ENCODE results near the gene GANAB. TPM values are rescaled to one million over a fixed set of nuclear protein-coding genes. Genes with fewer than 3 reads are reported as not detected.

GANAB gene
- total RNA-seq, 1 donor from 2014 or later: 347 TPM

Other genes with a start within 250 kb of the GANAB start
- gene SCGB1A1, start 227.6 kb downstream of the GANAB start, total RNA-seq: not detected in 2 replicates
- gene AHNAK, start 99.8 kb downstream of the GANAB start, total RNA-seq: 409 and 1,601 TPM in 2 replicates
- gene EEF1G, start 72.7 kb downstream of the GANAB start, total RNA-seq: 1,513 and 1,623 TPM in 2 replicates
- gene TUT1, start 55.1 kb downstream of the GANAB start, total RNA-seq: 5.9 and 12.7 TPM in 2 replicates
- 121 and 212 TPM in 2 replicates for gene MTA2, start 44.7 kb downstream of the GANAB start, total RNA-seq
- gene EML3, start 33.8 kb downstream of the GANAB start, total RNA-seq: 14.9 and 29.7 TPM in 2 replicates
- gene ROM1, start 33.4 kb downstream of the GANAB start, total RNA-seq: 0.87 and 2.5 TPM in 2 replicates
- gene B3GAT3, start 24.6 kb downstream of the GANAB start, total RNA-seq: 37.2 and 39.6 TPM in 2 replicates
- gene INTS5, start 6.7 kb upstream of the GANAB start, total RNA-seq: 28.1 and 33.8 TPM in 2 replicates
- 20.8 and 33.9 TPM in 2 replicates for gene C11orf98, start 18.6 kb upstream of the GANAB start, total RNA-seq
- gene CSKMT, start 18.7 kb upstream of the GANAB start, total RNA-seq: 3.6 and 13.5 TPM in 2 replicates
- gene UQCC3, start 25.1 kb upstream of the GANAB start, total RNA-seq: 4.1 and 6.1 TPM in 2 replicates
- gene LBHD1, start 25.7 kb upstream of the GANAB start, total RNA-seq: 3.9 and 5.0 TPM in 2 replicates
- gene UBXN1, start 32.5 kb upstream of the GANAB start, total RNA-seq: 97.6 and 105 TPM in 2 replicates
- gene LRRN4CL, start 42.9 kb upstream of the GANAB start, total RNA-seq: 0.17 and 0.25 TPM in 2 replicates
- gene BSCL2, start 60.8 kb upstream of the GANAB start, total RNA-seq: 47.8 and 50.4 TPM in 2 replicates
- not detected in 2 replicates for gene GNG3, start 61.1 kb upstream of the GANAB start, total RNA-seq
- gene HNRNPUL2, start 80.8 kb upstream of the GANAB start, total RNA-seq: 4.3 and 18.4 TPM in 2 replicates
- 25.0 and 25.1 TPM in 2 replicates for gene TTC9C, start 81.9 kb upstream of the GANAB start, total RNA-seq
- gene ZBTB3, start 107.5 kb upstream of the GANAB start, total RNA-seq: 8.7 and 11.8 TPM in 2 replicates
- 46.0 and 78.3 TPM in 2 replicates for gene POLR2G, start 115.0 kb upstream of the GANAB start, total RNA-seq
- gene TAF6L, start 124.8 kb upstream of the GANAB start, total RNA-seq: 15.1 and 20.7 TPM in 2 replicates
- gene TMEM179B, start 140.8 kb upstream of the GANAB start, total RNA-seq: 26.6 and 46.4 TPM in 2 replicates
- gene TMEM223, start 145.4 kb upstream of the GANAB start, total RNA-seq: 15.1 and 29.3 TPM in 2 replicates
- gene NXF1, start 158.8 kb upstream of the GANAB start, total RNA-seq: 7.6 and 50.3 TPM in 2 replicates
- gene STX5, start 185.4 kb upstream of the GANAB start, total RNA-seq: 23.1 and 38.8 TPM in 2 replicates
- not detected in 2 replicates for gene TEX54, start 186.2 kb upstream of the GANAB start, total RNA-seq
- gene WDR74, start 193.0 kb upstream of the GANAB start, total RNA-seq: 42.8 and 59.9 TPM in 2 replicates
- 95.0 and 163 TPM in 2 replicates for gene SLC3A2, start 234.3 kb upstream of the GANAB start, total RNA-seq